WTC11 (cell line): ENCODE measurements around the gene PRR15L.

Experiments
- FOXJ3 ChIP-seq: sonication (generic); formaldehyde crosslinking; IDR thresholded peaks from 2 replicates; pipeline ENCODE4 v1.9.0; 2021; ENCODE audit warnings: missing genetic modification reagents, mild to moderate bottlenecking, borderline replicate concordance
- GABPB1 ChIP-seq: sonication (generic); formaldehyde crosslinking; IDR thresholded peaks from 2 replicates; pipeline ENCODE4 v1.8.1; 2023; ENCODE audit warnings: mild to moderate bottlenecking, missing genetic modification reagents
- NFE2L1 ChIP-seq: sonication (generic); formaldehyde crosslinking; IDR thresholded peaks from 2 replicates; pipeline ENCODE4 v1.8.1; 2023; ENCODE audit warnings: missing genetic modification reagents
- SP1 ChIP-seq: sonication (generic); formaldehyde crosslinking; conservative IDR thresholded peaks from 2 replicates; pipeline ENCODE4 v1.8.1; 2022; ENCODE audit warnings: missing genetic modification reagents
- ZNF263 ChIP-seq: sonication (generic); formaldehyde crosslinking; IDR thresholded peaks from 2 replicates; pipeline ENCODE4 v1.8.1; 2022; ENCODE audit warnings: low read depth, mild to moderate bottlenecking, moderate library complexity, missing genetic modification reagents
- TF ChIP-seq, protein P1 (sequence below): sonication (generic); formaldehyde crosslinking; IDR thresholded peaks from 2 replicates; pipeline ENCODE4 v1.8.0; 2022; ENCODE audit warnings: mild to moderate bottlenecking, missing genetic modification reagents
- TF ChIP-seq, protein P2 (sequence below): fragments of 200-600 bp; IDR thresholded peaks from 2 replicates; pipeline ENCODE4 v1.8.0; 2022; ENCODE audit warnings: antibody characterized with exemption

DNA sequence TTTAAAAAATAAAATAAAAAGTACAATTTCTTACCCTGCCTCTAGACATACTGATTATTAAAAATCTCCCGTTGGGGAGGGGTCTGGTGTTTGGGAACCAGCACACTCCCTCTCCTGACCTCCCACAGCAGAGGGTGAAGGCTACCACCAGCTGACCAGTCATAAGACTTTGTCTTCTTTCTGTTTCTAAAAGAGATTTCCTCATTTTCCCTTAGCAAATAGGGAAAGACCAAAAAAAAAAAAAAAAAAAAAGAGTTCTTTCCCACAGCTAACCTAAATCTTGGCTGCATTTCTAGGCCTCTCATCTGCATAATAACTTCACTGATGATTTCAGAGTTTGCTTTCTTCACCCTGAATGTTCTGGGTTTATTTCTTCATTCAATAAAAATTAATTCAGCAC is 43.5 kb upstream of the PRR15L start:
- TF ChIP-seq, protein P1, sequence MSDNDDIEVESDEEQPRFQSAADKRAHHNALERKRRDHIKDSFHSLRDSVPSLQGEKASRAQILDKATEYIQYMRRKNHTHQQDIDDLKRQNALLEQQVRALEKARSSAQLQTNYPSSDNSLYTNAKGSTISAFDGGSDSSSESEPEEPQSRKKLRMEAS (CRISPR knock-in tag): no peak
- TF ChIP-seq FOXJ3: no peak
- TF ChIP-seq, protein P2, sequence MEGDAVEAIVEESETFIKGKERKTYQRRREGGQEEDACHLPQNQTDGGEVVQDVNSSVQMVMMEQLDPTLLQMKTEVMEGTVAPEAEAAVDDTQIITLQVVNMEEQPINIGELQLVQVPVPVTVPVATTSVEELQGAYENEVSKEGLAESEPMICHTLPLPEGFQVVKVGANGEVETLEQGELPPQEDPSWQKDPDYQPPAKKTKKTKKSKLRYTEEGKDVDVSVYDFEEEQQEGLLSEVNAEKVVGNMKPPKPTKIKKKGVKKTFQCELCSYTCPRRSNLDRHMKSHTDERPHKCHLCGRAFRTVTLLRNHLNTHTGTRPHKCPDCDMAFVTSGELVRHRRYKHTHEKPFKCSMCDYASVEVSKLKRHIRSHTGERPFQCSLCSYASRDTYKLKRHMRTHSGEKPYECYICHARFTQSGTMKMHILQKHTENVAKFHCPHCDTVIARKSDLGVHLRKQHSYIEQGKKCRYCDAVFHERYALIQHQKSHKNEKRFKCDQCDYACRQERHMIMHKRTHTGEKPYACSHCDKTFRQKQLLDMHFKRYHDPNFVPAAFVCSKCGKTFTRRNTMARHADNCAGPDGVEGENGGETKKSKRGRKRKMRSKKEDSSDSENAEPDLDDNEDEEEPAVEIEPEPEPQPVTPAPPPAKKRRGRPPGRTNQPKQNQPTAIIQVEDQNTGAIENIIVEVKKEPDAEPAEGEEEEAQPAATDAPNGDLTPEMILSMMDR: no peak
- no peak for TF ChIP-seq NFE2L1 (CRISPR knock-in tag)
- no peak for TF ChIP-seq SP1 (CRISPR knock-in tag)
- no peak for TF ChIP-seq GABPB1 (CRISPR knock-in tag)
- no peak for TF ChIP-seq ZNF263
